Esophagus (tissue), 2 donors: ENCODE data around the gene ANKIB1. TPM values are rescaled to one million over a fixed set of nuclear protein-coding genes. Genes with fewer than 3 reads are reported as not detected.
"Not testable (repeated sequence)": the region's sequence is repeated elsewhere in the genome, so short reads cannot be mapped to it uniquely, and the experiment has no call there.

Experiments used
- H3K27ac ChIP-seq, 2 donors: one replicate each; pipeline ENCODE4 v1.5.1; 2013; ENCODE audit warnings: low read depth in 2 of 2, mild to moderate bottlenecking in 2 of 2, inconsistent platforms in 1 of 2, low read length in 1 of 2, moderate library complexity in 1 of 2
- H3K27me3 ChIP-seq, 2 donors: one replicate each; pipeline ENCODE4 v1.6.1; 2013; ENCODE audit warnings: low read length in 2 of 2, control low read depth in 1 of 2, mild to moderate bottlenecking in 1 of 2; ENCODE audit not compliant: insufficient read depth in 2 of 2, control insufficient read depth in 1 of 2
- H3K36me3 ChIP-seq, 2 donors: one replicate each; pipeline ENCODE4 v1.6.1; 2013; ENCODE audit warnings: low read length in 1 of 2; ENCODE audit not compliant: control insufficient read depth in 2 of 2, insufficient read depth in 2 of 2
- H3K4me1 ChIP-seq, 2 donors: one replicate each; pipeline ENCODE4 v1.6.1; 2013; ENCODE audit warnings: low read length in 1 of 2; ENCODE audit not compliant: control insufficient read depth in 2 of 2, insufficient read depth in 2 of 2
- H3K4me3 ChIP-seq, 2 donors: one replicate each; pipeline ENCODE4 v1.5.1; 2013; ENCODE audit warnings: low read length in 2 of 2, mild to moderate bottlenecking in 2 of 2, low read depth in 1 of 2, moderate library complexity in 1 of 2
- H3K9me3 ChIP-seq, 2 donors: one replicate each; pipeline ENCODE4 v1.6.1; 2013; ENCODE audit warnings: mild to moderate bottlenecking in 2 of 2, low read depth in 1 of 2, low read length in 1 of 2, moderate library complexity in 1 of 2; ENCODE audit not compliant: control insufficient read depth in 2 of 2, insufficient read depth in 1 of 2
- WGBS, 2 donors: extraction: QIAGEN DNeasy Blood & Tissue Kit; methylation state at CpG; one replicate each; pipeline ENCODE4 v1.1.7; 2013; 5-methylcytosine and 5-hydroxymethylcytosine counted together
- polyA plus RNA-seq, 2 donors: library from polyadenylated mRNA; stranded (reverse); fragments of 200-250 nt; gene quantifications; one replicate each; pipeline ENCODE4 v1.2.3, GENCODE V29; 2013
- donor health status: healthy with polysubstance abuse.
- donor health status: Bipolar disorder and iron deficiency.

The ANKIB1 gene
- polyA plus RNA-seq, 2 donors = 7.1 to 8.7 TPM

DNA sequence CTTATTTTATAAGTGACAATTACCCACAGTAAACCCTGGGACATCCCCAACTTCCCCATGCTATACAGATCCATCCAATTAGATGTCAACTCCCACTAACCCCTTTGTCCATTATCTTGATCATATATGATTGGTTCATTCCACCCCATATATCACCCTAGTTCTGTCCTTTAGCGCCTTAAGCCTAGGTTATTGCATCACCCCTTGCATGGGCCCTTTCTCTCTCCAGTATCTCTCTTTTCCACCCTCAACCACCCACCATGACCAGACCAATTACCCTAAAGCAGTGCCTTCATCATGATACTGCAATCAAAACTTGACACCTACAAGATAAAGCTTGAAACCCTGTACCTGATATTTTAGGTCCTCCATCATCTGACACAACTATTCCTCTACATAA, 163.6 kb downstream of the ANKIB1 start:
- H3K27ac ChIP-seq = no peak overlapping the region
- no peaks in the 10 kb centered on the region for H3K4me1 ChIP-seq
- H3K36me3 ChIP-seq = no peaks in the 10 kb centered on the region
- H3K9me3 ChIP-seq = no peaks in the 10 kb centered on the region
- H3K27me3 ChIP-seq = no peaks in the 10 kb centered on the region
- no peak overlapping the region for H3K4me3 ChIP-seq
- 93 to 95% methylated on average over 1 of the region's 1 CpG for WGBS, 2 donors

DNA sequence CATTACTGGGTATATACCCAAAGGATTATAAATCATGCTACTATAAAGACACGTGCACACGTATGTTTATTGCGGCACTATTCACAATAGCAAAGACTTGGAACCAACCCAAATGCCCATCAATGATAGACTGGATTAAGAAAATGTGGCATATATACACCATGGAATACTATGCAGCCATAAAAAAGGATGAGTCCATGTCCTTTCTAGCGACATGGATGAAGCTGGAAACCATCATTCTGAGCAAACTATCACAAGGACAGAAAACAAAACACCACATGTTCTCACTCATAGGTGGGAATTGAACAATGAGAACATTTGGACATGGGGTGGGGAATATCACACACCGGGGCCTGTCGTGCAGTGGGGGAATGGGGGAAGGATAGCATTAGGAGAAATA, 164.4 kb downstream of the ANKIB1 start:
- not testable (repeated sequence) for H3K4me3 ChIP-seq, H3K36me3 ChIP-seq, H3K27ac ChIP-seq, H3K4me1 ChIP-seq, H3K9me3 ChIP-seq, H3K27me3 ChIP-seq
- 87 to 95% methylated on average over 3 to 6 of the region's 6 CpGs for WGBS, 2 donors

DNA sequence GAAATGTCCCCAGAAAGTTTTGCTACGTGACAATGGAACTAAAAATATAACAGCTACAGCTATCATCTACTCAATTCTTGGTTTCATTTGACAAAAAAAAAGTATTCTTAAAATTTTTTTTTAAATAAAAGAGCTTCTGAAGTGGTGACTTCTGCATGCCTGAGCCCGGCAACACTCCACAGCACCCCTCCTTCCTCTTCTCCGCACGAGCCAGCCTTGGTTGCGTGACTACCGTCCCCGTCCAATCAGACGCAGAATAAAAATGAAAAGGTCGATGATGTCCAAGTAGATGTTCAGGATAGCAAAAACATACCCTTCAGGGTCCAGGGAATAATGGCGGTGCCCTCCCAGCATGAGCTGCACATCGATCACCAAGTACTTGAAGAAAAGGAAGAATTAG, 167.0 kb downstream of the ANKIB1 start:
- 86 to 90% methylated on average over 11 of the region's 11 CpGs for WGBS, 2 donors
- no peaks in the 10 kb centered on the region for H3K27me3 ChIP-seq
- no peaks in the 10 kb centered on the region for H3K36me3 ChIP-seq
- H3K4me3 ChIP-seq = no peak overlapping the region
- H3K27ac ChIP-seq = no peak overlapping the region
- no peaks in the 10 kb centered on the region for H3K4me1 ChIP-seq
- H3K9me3 ChIP-seq = no peaks in the 10 kb centered on the region

DNA sequence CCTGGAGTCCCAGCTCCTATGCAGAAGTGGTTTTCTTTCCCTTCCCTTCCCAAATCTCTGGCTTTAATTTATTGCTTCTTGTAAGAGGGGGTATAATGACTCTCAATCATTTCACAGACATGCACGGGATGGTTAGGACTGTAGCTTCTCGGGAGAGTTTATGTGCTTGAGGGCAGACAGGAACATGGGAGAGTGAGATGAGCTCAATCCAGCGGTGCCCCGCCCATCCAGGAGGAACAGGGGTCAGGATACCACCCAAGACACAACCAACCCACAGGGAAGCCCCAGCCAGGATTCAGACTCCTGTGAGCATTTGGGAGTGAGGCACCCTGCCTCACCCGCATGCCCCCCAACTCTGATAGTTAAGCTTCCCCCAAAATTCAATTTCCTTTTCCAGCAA, 167.8 kb downstream of the ANKIB1 start:
- Histone ChIP-seq H3K27ac (no peak overlapping the region), H3K4me1 (no peaks in the 10 kb centered on the region), H3K9me3 (no peaks in the 10 kb centered on the region), H3K36me3 (no peaks in the 10 kb centered on the region), H3K4me3 (no peak overlapping the region), H3K27me3 (no peaks in the 10 kb centered on the region)
- 56 to 64% methylated on average over 5 of the region's 5 CpGs for WGBS, 2 donors

DNA sequence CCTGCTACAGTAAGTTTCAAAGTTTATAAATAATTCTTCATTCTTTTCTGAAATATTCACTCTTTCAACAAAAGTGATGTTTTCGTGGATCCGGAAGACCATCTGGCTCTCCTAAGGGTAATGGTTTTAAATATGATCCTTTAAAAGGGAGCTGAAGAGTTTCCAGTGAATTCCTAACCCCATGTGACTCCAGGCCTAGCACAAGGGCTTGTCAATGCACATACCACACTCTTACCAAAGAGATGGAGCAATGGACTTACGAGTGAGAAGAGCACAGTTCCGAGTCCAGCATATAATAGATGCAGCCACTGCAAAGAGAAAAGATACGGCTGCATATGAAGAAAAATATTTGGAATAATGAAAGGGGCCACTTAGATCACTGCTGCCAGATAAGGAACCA, 169.5 kb downstream of the ANKIB1 start:
- Histone ChIP-seq H3K4me3 (no peak overlapping the region), H3K27me3 (peaks cover 0 to 4% of the 10 kb centered on the region in 2 donors), H3K4me1 (no peaks in the 10 kb centered on the region), H3K9me3 (no peaks in the 10 kb centered on the region), H3K36me3 (no peaks in the 10 kb centered on the region), H3K27ac (no peak overlapping the region)
- WGBS, 2 donors = 78 to 80% methylated on average over 5 of the region's 5 CpGs

DNA sequence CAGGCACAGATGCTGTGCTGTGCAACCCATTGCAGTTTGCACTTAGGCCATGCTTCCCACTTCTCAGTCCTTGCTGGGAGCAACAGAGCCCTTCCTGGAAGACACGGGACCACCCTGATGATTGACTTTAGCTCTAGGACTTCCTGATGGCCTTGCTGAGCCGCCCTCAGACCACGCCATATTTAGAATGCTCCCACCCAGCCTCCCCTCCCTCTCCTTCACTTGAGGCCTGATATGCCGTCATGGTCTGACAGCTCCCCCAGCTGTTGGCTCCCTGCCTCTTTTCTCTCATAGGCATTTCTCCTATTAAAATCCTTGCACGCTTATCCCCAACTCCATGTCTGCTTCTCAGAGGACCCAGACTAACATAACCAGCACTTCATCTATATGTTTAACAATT, 172.1 kb downstream of the ANKIB1 start:
- 78 to 83% methylated on average over 5 of the region's 5 CpGs for WGBS, 2 donors
- H3K36me3 ChIP-seq = no peaks in the 10 kb centered on the region
- no peaks in the 10 kb centered on the region for H3K4me1 ChIP-seq
- H3K27ac ChIP-seq = no peak overlapping the region
- H3K27me3 ChIP-seq = peaks cover 0 to 4% of the 10 kb centered on the region in 2 donors
- H3K9me3 ChIP-seq = no peaks in the 10 kb centered on the region
- H3K4me3 ChIP-seq = no peak overlapping the region

DNA sequence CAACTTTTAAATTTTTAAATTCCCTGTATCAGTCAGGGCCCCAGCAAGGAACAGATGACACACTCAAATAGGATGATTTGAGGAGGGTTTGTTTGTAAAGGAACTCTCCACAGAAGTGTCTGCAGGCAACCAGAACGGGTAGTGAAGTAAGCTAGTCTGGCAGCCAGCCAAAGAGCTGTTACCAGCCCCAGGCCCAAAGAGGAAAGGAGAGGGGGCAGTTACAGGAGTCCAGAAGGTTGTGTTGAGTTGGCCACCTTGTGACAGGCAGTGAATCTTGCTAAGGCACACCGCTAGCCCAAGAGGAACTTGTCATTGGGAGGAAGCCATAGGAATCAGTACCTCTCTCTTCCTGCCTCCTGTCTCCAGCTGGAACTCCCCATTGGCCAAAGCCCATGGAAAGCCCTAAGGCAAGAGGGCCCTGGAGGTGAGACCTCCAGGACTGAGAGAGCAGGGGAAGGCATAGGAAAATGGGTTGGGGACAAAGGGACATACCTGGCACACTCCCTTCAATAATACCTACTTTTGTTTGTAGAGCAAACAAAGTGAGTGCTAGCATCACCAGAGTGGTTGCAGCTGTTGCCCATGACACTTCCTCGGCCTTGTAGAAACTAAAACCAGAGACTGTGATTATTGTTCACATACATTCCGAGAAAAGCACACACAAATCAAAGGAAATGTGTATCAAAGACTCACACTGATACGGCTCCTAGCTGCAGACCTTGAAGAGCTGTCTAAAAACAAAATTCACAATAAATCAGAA, 176.1 kb downstream of the ANKIB1 start:
- 55 to 63% methylated on average over 5 of the region's 5 CpGs for WGBS, 2 donors

DNA sequence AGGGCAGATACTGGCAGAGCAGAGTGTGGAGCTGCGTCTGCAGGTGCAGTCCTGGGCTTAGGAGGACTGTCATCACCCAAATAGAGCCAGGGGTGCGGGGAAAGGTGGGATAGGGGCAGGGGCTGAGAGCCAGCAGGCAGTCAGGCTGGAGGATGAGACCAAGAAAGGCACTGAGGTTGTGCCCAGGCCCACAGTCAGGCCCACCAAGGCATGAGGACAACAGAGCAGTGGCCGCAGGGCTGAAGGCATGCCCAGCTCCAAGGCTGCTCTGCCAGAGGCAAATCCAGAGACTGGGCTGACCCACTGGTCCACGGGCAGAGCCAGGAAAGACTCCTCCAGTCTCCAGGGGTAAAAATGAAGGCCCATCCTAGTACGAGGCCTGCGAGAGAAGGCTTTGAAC, 177.2 kb downstream of the ANKIB1 start:
- Histone ChIP-seq H3K27me3 (peaks cover 0 to 4% of the 10 kb centered on the region in 2 donors), H3K27ac (no peak overlapping the region)
- 94 to 98% methylated on average over 6 of the region's 6 CpGs for WGBS, 2 donors

More for the DNA sequence above, 176.1 kb downstream of the ANKIB1 start:
- Histone ChIP-seq H3K27me3 (peaks cover 0 to 4% of the 10 kb centered on the region in 2 donors), H3K9me3 (no peaks in the 10 kb centered on the region), H3K27ac (no peak overlapping the region), H3K4me1 (no peaks in the 10 kb centered on the region), H3K36me3 (no peaks in the 10 kb centered on the region), H3K4me3 (no peak overlapping the region)

DNA sequence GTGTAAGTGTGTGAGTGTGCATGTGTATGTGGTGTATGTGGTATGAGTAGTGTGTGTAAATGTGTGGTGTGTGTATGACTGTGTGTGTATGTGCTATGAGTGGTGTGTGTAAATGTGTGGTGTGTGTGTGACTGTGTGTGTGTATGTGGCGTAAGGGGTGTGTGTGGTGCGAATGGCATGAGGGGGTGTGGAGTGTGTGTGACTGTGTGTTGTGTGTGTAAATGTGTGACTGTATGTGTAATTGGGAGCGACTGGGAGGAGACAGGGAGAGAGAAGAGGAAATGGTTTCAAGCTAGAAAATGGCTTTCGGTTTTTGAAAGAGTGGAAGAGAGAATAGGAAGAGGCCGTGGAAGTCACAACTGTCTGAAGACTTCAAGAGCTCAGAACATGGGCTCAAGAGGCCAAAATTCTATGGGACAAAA, 177.9 kb downstream of the ANKIB1 start:
- Histone ChIP-seq H3K27ac (no peak overlapping the region), H3K4me1 (no peaks in the 10 kb centered on the region), H3K27me3 (peaks cover 0 to 4% of the 10 kb centered on the region in 2 donors), H3K9me3 (no peaks in the 10 kb centered on the region), H3K36me3 (no peaks in the 10 kb centered on the region), H3K4me3 (peak overlapping the region in 1 of 2 donors; percentile 63)
- WGBS, 2 donors = 73 to 77% methylated on average over 5 of the region's 5 CpGs

More for the DNA sequence above, 177.2 kb downstream of the ANKIB1 start:
- no peaks in the 10 kb centered on the region for H3K4me1 ChIP-seq
- H3K36me3 ChIP-seq = no peaks in the 10 kb centered on the region
- H3K9me3 ChIP-seq = no peaks in the 10 kb centered on the region
- H3K4me3 ChIP-seq = no peak overlapping the region

DNA sequence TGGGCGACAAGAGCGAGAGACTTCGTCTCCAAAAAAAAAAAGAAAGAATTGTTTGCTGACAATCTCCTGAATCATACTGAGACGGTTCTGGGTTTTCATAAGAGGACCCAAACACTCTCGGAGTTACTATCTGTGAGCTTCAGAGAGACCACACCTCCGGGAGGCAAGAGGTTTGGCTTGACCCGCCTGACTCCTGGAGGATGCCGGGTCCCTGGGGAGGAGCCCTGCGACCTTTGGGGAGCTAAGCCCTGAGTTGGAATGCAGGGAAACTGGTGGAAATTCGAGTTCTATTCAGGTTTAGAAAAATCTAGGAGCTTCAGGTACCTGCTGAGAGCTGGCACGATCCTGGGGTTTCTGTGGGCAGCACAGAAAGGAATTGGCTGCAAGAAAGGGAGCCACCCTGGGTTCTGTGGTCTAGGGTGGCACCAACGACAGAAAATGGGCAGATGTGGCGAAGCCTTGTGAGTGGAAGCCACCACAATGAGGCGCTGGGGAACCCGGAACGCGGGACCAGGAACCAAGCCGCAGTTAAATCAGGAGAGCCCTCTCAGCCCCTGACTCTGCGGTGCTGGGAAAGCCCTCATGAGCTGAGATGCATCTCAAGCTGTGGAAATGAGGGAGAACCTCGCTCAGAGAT, 179.7 kb downstream of the ANKIB1 start:
- H3K27me3 ChIP-seq = no peaks in the 10 kb centered on the region
- 56 to 58% methylated on average over 20 of the region's 20 CpGs for WGBS, 2 donors
- H3K4me3 ChIP-seq = no peak overlapping the region
- no peaks in the 10 kb centered on the region for H3K9me3 ChIP-seq
- no peak overlapping the region for H3K27ac ChIP-seq
- H3K36me3 ChIP-seq = no peaks in the 10 kb centered on the region
- no peaks in the 10 kb centered on the region for H3K4me1 ChIP-seq
